DMS53 (cell line): Measurements from ENCODE around the gene TEKT1.
"Not testable (repeated sequence)": the region's sequence is repeated elsewhere in the genome, so short reads cannot be mapped to it uniquely, and the experiment has no call there.

Source experiments
- DNase-seq: peaks from one replicate; lab custom pipeline; 2025; lab: John Stamatoyannopoulos, UW

TEKT1 gene

DNA sequence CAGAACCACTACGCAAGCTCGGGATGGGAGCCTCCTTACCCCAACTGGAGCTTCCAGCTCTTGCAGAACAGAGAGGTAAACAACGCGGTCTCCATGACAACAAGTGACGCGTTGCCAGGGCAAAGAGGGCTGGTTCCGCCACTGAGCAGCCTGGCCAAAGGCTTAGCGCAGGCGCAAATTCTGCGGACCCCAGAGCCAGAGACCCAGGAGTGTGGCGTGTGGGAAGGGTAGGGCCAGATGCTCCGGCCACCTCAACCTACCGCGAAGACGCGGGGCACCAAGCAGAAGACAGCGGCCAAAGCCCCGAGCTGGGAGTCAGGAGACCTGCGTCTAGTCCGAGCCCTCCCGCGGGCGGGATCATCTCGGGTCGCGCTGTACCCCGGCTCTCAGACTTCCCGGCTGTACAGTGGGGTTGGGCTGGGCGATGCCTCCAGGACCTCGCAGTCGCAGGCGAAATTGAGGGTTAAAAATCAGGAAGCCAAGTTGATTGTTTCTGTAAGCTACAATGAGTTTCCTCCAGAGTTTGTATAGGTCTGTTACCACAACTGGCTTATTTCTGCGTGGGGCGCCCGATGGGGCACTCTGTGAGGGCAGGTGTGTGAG, at the start of gene TEKT1:
Gene TEKT1 (minus strand): TSS at position 69 of the 603 bp plus-strand sequence. CDS start 1,353 bp downstream, outside the sequence.
- DNase-seq: peak; percentile 96

DNA sequence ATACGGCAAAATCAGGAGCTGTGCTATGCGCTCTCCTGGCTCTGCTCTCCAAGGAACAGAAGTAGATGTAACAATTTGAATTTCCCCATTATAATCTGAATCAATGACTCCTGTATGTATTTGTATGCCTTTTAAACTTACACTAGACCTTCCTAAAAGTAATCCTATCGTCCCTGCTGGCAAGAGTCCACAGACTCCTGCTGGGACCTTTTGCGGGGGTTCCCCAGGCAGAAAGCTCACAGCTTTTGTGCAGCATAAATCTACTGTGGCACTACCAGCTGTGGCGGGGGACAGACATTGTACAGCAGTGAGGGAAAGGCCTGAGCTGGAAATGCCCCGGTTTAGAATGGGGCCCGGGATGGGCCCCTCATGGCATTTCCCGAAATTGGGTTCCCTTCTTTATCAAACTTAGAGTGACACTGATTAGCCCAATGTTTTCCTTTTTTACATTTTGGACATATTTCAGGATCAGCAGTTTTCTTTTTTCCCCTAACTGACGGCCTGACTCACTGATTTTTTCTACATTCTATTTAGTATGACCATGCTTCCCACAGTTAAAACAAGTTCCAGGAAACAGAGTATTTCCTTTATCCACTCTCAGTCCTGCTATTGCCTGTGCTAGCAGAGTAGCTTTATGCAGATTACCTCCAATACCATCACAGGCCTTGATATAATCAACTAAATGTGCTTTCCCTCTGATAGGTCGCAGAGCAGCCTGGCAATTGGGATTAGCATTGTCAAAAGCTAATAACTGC, 47.9 kb upstream of the TEKT1 start:
- DNase-seq: not testable (repeated sequence)

DNA sequence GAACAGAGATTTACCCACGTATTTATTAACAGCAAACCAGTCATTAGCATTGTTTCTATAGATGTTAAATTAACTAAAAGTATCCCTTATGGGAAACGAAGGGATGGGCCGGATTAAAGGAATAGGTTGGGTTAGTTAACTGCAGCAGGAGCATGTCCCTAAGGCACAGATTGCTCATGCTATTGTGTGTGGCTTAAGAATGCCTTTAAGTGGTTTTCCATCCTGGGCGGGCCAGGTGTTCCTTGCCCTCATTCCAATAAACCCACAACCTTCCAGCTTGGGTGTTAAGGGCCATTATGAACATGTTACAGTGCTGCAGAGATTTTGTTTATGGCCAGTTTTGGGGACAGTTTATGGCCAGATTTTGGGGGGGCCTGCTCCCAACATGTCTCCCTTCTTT, 43.7 kb upstream of the TEKT1 start:
- DNase-seq: not testable (repeated sequence)

DNA sequence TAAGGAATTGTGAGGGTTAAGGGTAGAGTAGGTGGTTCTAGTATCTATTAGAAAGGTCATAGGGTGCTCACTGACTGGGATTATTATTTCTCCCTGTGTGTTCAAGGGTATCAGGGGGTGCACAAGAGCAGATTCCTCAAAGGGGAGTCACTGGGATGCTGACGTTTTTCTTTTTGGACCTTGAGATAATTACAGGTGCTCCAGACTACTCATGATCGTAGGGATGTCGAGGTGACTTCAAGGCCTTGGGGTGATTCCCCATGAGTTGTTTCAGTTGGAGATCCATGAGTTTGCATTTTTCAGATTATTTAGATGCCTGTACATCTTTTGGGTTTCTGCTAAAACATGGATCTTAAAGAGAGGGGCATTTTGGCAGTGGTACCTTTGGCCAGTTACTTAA, 41.4 kb upstream of the TEKT1 start:
- no peak for DNase-seq

DNA sequence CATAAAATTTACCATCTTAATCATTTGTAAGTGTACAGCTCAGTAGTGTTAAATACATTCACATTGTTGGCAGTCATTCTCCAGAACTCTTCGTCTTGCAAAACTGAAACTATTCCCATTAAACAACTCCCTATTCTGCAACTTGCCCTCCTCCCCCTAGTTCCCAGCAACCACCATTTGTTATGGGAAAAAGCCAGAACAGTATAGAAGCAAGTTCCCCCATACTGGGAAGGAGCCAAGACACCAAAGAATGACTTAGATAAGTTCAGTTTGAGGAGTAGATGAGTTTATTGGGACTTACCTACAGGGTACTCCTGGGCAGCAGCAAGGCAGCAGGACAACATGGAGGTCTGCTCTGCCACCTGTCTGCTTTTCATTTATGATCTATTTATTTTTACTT, 39.3 kb upstream of the TEKT1 start:
- no peak for DNase-seq

DNA sequence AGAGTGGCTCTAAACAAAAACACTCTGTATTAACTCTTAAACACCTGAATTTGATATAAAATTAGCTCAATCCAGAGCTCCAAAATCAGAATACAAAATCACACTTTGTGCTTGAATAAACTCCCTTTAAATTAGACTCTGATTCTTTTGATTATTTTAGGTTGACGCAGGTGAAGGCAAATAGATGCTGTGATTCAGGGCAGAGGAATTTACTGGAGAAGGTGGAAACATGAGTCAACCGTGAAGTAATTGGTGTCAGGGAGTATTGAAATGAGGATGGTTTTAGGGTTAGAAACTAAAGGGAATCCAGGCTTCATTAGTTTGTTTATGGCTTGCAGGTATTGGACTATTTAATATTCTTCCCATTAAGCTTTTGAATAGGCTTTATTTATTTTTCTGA, 37.1 kb upstream of the TEKT1 start:
- DNase-seq: peak; percentile 41

DNA sequence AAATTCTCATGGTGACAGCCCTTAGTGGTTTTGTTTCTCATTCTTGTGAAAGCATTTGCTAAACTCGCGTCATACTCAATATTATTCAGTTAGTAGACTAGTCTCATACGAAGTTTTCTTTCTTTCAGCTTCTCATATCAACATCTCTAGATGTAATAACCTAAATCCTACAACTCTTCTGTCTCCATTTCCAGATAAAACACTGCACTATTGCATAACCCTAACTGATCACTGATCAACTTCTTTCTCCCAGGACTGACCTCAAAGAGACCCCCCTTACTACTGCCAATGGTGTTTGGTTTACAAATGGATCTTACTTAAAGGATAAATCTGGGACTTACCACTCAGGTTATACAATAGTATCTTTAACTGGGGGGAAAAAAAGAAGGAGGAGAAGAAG, 36.3 kb upstream of the TEKT1 start:
- DNase-seq: no peak

DNA sequence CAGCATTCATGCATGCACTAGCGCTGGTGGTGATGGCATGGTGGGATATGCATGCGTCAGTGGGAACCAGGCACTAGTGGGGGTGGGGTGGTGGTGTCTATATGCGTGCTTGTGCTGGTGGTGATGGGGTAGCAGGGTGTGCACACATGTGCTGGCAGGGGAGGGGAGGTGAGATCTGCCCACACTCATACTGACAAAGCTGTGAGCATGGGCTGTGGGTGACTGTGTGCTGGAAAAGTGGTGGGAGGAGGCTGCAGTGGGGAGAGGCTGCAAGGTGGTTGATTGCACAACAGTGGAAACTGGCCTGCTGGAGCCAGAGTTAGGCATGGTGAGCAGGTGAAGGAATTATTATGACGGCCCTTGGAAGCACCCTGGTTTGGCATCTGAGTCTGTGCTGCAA, 31.3 kb upstream of the TEKT1 start:
- DNase-seq: no peak

DNA sequence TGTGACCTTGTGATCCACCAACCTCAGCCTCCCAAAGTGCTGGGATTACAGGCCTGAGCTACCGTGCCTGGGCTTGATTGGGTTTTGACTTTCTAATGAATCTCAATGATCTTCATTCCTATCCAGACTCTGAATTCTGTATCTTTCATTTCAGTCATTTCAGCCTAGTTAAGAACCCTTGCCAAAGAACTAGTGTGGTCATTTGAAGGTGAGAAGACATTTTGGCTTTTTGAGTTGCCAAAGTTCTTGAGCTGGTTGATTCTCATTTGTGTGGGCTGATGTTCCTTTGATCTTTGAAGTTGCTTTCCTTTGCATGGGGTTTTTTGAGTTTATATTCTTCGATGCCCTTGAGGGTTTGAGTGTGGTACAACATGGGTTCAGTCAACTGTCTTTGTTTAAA, 30.6 kb upstream of the TEKT1 start:
- DNase-seq: no peak

DNA sequence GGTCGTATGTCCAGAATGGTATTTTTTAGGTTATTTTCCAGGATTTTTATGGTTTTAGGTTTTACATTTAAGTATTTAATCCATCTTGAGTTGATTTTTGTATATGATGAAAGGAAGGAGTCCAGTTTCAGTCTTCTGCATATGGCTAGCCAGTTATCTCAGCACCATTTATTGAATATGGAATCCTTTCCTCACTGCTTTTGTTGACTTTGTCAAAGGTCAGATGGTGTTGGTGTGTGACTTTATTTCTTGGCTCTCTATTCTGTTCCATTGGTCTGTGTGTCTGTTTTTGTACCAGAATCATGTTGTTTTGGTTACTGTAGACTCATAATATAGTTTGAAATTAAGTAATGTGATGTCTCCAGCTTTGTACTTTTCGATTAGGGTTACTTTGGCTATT, 26.4 kb upstream of the TEKT1 start:
- DNase-seq: no peak

DNA sequence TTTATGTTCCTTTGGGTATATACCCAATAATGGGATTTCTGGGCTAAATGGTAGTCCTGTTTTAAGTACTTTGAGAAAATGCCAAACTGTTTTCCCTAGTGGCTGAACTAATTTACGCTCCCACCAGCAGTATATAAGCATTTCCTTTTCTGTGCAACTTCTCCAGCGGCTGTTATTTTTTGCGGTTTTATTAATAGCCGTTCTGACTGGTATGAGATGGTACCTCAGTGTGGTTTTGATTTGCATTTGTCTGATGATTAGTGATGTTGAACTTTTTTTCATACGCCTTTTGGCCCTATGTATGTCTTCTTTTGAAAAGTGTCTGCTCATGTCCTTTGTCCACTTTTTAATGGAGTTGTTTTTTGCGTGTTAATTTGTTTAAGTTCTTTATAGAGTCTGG, 25.8 kb upstream of the TEKT1 start:
- no peak for DNase-seq

DNA sequence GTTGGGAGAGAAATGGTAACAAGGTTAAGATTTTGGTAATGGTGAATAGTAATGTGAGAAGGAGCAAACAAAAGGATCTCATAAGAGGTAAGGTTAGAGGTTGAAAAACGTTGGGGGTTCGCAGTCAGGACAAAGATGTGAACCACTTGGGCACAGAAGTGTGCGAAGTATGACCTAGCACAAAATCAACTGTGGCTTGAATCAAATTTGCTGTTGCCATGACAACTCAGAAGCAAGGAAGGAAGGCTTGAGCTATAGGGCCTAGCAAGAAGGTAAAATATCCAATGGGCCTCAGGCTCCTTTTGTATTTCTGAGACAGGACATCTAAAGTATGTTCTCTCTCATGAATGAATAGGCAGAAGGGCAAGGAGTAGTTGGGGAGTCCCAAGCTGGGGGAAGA, 24.5 kb upstream of the TEKT1 start:
- DNase-seq: peak; percentile 21

DNA sequence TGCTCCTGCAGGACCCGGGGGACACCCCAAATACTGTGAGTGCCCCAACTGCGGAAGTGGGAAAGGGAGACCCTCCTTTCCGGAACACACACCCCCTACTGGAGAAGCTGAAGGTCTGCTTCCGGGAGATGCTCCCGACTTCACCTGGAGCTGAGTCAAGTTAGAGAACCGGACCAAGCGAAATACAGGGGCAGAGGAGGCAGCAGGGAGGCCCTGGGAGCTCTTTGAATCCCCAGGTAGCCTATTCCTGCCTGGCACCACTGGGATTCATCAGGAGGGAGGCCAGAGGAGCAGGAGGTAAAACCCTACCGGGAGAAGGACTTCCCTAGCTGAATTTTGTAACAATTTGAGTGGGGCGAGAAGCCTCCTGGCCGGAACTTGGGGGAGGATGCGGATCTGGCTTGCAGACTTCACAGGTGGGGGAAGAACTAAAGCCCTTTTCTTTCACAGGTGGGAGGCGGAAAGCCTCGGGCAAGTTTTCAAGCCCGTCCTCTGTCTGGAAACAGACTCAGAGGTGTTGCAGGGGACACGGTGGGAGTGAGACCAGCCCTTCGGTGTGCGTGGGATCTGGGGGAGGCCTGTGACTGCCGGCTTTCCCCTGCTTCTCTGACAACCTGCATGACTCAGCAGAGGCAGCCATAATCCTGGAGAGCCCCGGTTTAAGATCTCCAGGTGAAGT, 22.4 kb upstream of the TEKT1 start:
- peak; percentile 93 for DNase-seq

DNA sequence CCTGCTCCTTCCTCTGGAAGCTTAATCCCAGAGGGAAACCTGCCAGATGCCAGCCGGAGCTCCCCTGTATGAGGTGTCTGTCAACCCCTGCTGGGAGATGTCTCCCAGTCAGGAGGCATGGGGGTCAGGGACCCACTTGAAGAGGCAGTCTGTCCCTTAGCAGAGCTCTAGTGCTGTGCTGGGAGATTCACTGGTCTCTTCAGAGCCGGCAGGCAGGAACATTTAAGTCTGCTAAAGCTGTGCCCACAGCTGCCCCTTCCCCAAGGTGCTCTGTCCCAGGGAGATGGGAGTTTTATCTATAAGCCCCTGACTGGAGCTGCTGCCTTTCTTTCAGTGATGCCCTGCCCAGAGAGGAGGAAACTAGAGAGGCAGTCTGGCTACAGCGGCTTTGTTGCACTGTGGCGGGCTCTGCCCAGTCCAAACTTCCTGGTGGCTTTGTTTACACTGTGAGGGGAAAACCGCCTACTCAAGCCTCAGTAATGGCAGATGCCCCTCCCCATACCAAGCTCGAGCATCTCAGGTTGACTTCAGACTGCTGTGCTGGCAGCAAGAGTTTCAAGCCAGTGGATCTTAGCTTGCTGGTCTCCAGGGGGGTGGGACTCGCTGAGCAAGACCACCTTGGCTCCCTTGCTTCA, 17.1 kb upstream of the TEKT1 start:
- DNase-seq: peak; percentile 59

DNA sequence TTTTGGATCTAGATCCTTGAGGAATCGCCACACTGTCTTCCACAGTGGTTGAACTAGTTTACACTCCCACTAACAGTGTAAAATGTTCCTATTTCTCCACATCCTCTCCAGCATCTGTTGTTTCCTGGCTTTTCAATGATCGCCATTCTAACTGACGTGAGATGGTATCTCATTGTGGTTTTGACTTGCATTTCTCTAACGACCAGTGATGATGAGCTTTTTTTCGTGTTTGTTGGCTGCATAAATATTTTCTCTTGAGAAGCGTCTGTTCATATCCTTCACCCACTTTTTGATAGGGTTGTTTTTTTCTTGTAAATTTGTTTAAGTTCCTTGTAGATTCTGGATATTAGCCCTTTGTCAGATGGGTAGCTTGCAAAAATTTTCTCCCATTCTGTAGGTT, 14.6 kb upstream of the TEKT1 start:
- DNase-seq: not testable (repeated sequence)

DNA sequence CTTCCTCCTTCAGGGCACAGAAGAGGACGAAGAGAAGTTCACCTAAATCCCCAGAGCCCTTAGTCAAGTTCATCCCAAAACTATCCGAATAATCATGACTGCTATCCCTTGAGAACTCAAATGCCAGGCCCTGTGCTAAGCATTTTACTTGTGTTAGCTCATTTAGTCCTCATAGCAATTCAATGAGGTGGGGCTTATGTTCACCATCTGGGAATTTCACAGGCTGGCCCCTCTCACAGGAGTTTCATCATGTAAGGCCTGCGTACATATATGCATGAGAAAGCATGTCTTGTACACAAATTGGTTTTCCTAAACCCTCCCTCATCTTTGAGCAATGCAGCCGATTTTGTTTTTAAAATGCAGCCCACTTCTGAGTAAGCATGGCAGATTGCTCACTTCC, 12.9 kb upstream of the TEKT1 start:
- DNase-seq: not testable (repeated sequence)

DNA sequence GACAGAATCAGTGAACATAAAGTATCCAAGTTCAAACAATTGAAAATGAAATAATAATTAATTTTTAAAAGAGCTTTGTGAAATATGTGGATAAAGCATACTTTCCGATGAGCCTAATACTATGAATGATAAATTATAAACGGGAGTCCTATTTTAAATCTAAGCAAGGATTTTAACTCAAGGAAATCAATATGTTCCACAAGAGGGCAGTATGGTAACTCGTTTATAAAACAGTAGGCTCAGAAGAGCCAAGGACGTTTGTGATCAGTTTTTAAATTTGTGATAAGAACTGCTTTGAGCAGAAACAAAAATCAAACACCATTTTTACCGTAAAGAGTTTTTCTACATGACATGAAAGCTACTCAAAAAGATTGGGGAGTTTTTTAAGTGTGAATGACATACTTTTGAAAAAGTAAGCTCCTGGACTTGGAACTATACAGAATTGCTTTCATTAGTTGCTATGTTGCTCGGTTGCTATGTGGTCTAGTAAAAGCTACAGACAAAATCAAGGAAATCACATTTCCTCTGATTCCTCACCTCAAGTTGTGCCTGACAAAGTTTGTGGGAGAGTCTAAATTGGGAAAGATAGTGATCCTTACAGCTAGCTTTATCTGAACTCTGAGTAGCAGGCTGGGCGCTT, 11.8 kb upstream of the TEKT1 start:
- peak; percentile 85 for DNase-seq

DNA sequence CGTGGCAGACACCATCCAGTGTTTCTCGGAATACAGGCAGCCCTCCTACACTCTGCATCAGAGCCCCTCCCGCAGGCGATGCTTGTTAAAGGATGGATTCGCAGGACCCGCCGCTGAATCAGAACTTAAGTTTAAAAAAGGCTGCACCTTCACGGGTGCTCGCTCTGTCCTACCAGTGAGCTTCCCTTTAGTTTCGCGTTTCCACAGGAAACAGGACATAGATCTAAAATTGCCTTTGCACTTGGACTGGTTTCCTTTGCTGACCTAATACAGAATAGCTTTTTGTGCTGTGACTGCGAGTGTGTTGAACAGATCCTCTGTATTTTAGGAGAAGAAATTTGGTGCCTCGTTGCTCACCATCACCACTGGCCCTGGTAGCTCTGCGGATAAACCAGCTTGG, 10.2 kb upstream of the TEKT1 start:
- DNase-seq: not testable (repeated sequence)

DNA sequence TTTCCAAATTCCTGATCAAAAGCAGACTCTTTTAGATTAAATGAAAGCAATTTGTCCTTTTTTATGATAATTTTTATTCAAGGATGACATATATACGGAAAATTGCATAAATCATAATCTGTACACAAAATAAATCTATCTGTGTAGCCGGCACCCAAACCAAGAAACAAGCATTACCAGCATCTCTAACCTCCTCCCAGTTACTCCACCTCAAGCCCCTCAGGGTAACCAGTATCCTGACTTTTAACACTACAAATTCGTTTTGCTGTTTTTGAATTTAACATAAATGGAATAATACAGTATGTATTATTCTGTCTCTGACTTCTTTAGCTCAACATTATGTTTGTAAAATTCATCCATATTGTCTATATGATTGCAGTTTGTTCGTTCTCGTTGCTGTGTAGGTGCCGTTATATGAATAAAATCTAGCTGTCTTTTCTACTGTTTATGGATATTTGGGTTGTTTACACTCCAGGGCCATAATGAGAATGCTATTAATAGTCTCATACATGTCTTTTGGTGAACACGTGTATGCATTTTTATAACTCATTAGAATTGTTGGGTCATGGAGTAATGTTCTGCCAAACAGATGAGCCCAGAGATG, 1.0 kb downstream of the TEKT1 start:
- DNase-seq: no peak

DNA sequence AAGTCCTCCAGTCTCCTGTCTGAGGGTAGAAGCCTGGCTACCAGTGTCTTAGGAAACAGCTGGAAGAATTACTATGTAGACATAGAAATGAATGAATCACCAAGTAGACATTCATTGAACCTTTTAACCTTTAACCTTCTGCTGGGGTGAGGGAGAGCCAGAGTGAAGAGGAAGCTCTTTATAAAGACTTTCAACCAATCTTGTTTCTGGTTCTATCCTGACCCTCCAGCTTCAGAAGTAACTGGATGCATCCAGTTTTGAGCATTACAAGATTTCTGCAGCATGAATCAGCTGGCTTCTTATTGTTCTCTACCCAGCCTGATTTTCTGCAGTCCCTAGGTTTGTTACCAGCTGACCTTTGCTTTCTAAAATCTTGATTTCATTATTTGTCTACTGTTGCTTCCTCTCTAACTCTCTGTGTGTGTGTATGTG, 8.5 kb downstream of the TEKT1 start:
- DNase-seq: peak; percentile 25

DNA sequence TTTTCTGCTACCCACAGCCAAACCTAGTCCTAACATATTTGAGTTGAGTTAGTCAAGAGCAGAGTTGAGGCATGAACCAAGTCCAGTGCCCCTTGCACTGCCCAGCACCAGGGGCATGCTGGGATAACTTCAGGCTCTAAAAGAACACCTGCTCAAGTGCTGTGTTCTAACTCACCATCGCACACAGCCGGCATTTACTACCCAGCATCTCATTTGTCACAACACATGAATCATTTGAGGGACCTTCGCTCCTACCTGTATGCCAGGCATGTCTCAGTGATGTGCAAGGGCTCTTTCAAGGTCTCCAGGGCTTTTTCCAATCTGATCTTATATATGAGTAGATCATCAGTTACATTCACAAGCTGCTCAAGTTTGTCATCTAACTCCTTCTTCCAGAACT, 12.6 kb downstream of the TEKT1 start:
- no peak for DNase-seq

DNA sequence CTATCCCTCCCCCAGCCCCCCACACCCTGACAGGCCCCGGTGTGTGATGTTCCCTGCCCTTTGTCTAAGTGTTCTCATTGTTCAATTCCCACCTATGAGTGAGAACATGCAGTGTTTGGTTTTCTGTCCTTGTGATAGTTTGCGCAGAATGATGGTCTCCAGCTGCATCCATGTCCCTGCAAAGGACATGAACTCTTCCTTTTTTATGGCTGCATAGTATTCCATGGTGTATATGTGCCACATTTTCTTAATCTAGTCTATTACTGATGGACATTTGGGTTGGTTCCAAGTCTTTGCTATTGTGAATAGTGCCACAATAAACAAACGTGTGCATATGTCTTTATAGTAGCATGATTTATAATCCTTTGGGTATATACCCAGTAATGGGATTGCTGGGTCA, 15.2 kb downstream of the TEKT1 start:
- not testable (repeated sequence) for DNase-seq
